GM21447 (cell line): Measurements from ENCODE around the gene PRDX5.
A peak's percentile ranks its signal among the peaks of the same experiment; 100 is the strongest.

ENCODE experiments used
- ATAC-seq: cut with Tn5 transposase; IDR thresholded peaks from one replicate; pipeline ENCODE4 v1.9.1; 2021; ENCODE audit not compliant: unreplicated experiment

The PRDX5 gene

DNA sequence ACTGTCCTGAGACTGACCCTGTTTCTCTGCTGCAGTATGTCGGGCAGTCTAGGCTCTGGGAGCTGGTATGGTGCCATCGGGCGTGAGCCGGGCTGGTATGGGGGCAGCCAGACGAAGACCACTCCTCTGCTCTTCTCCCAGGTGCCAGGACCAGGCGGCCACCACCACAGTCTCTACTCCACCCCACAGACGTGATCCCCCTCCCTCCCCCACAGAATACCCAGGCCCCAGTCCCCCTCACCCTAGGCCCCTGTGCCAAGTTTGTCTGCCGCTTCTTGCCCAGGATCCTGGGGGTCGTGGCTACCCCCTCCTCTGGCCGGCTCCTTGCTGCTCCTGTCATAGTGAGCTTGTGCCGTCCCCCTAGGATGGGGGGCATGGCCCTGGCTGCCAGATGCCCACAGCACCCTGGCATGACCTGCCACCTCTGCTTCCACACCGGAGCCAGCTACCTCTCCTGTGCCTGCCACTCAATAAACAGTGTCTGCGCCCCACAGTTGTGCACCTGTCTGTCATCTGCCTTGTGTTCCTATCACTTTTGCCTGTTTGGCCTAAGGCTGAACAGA is 28.8 kb upstream of the PRDX5 start:
- no peak for ATAC-seq

DNA sequence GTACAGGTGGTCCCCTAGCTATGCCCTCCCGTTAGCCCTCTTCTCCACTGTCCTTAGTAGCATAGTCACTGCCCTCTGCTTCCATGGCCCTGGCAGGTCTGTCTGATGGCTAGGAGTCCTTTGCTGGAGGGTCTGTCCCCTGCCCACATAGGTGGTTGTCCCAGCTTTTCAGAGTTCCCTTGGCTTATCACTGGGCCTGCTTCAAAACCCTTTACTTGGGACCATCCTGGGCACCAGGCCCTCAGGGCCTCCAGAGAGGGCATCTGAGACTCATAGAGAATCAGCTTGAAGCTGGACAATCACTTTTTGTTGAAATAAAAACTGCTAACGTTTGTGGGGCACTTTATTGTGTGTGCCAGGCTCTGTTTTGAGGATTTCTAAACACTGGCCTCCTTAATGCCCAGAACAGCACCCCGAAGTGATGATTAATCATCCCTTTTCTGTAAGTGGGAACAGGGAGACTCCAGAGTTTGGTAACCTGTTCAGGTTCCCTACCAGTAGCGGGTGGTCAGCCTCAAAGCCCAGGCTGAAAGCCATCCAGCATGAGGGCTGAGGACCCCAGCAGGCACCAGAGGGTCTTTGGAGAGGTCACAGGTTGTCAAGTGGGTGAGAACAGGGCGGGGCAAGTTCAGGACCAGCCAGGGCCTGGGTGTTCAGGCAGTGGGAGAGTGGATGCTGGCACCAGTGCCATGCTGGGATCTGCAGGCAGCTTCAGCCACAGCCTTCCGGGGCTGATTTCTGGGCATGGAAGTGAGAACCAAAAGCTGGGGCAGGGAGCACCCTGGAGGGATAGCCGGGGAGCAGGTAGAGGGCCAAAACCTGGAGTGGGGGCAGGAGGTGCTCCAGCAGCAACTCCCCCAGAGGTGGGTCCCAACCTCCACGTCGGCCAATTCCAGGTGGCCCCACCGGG is 27.3 kb upstream of the PRDX5 start:
- ATAC-seq: no peak

DNA sequence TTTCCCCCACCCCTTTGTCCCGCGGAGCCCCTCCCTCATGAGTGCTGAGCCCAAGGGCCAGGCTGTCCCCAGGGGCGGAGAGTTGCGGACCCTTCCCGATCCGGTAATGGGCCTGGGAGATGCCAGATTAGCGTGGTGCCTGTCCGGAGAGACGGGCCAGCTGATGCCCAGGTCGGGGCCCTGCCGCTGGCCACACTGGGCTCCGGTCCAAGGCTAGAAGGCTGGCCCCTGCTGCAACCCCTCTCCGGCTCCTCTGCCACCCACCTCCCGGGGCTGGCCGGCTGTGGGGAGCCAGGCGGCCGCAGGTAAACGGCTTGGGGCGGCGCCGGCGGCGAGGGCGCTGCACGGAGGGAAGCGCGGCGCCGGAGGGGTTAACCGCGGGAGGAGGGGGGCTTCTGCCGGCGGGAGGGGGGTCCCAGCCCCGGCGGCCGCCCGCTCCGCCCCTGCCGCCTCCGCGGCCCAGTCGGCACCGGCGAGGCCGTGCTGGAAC is 26.6 kb upstream of the PRDX5 start, which contains the start of gene KCNK4:
Gene KCNK4 (plus strand): TSS at position 41 of the 490 bp plus-strand sequence. CDS start 1,717 bp downstream, outside the sequence.
- no peak for ATAC-seq

DNA sequence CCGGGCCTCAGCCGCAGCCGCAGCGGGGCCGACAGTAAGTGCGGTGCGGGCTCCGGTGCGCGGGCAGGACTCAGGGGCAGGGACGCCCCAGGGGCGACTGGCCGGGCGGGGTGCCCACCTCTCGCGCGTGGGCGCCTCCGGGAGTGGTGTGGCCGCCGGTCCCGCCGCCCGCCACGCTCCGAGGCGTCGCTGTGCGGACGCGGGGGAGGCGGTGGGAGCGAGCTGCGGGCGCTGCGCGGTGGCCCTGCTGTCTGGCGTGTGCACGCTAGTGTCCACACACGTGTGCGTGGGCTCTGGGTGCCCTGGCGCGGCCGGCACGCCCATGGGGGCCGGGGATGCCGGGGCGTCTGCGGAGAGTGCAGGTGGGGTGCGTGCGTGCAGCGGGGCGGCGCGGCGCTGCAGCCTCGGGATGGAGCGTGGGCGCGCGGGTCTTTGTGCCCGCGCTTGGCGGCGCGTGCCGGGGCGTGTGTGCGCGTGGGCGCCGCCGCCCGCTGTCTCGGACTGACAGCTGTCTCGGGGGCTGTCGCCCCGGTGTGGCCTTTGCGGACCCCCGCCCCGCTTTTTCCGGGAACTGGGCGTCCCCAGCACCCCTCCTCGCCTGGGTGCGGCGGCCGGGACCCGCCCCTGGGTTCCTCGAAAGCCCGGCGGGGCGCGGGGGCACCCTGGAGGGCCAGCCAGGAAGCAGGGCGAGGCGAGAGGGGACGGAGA is 26.0 kb upstream of the PRDX5 start:
- no peak for ATAC-seq

DNA sequence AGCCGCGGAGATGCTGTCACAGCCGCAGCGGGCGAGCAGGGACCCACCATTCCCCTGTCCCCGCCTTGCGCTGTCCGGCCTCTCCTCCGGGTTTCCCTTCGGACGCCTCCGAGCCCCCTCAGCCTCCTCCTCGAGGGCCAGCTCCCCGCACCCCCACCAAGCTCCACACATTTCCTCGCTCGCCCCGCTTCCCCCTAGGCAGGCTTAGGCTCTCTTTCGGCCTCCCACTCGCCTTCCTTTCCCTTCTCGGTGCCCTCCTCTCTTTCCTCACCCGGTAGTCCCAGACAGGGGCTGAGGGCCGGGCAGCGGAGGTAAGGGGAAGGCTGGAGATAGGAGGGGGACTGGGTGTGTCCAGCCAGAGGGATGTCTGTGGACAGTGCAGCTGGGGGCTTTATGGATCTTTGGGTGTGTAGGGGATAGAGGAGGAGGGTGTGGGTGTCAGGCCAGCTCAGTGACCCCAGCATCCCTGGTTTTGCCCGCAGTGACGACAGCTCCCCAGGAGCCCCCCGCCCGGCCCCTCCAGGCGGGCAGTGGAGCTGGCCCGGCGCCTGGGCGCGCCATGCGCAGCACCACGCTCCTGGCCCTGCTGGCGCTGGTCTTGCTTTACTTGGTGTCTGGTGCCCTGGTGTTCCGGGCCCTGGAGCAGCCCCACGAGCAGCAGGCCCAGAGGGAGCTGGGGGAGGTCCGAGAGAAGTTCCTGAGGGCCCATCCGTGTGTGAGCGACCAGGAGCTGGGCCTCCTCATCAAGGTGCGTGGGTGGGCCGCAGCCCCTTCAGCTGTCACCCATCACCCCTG is 25.3 kb upstream of the PRDX5 start:
- no peak for ATAC-seq

DNA sequence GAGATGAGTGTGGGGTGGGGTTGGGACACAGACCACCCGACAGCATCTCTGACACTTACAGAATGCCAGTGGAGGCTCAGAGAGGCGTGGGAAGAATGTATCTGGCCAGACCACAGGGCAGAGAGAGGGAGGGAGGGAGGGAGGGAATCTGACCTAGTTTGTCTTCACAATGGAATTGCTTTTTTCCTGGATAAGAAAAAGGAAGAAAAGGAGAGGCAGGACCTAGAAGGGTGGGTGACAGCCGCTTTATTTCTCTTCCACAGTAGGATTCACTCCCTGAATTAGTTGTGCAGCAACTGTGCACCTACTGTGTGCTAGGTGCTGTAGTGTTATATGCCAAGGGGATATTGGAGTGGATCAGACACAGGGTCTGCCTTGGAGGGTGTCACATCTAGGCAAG is 23.1 kb upstream of the PRDX5 start:
- ATAC-seq: no peak

DNA sequence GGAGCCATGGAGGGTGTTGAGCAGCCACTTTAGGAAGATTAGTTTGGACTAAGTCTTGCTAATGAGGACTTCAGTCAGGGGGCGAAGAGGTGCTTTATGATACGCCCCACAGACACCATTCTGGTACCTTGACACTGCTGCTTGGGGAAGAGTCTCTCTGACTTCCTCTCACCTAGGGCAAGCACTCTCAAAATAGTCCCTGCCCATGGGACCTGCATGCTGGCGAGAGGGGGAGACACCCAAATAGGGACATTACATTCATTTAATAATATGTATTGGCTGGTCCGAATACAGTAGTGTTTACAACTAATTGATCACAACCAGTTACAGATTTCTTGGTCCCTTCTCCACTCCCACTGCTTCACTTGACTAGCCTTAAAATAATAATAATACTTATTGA is 22.2 kb upstream of the PRDX5 start:
- no peak for ATAC-seq

DNA sequence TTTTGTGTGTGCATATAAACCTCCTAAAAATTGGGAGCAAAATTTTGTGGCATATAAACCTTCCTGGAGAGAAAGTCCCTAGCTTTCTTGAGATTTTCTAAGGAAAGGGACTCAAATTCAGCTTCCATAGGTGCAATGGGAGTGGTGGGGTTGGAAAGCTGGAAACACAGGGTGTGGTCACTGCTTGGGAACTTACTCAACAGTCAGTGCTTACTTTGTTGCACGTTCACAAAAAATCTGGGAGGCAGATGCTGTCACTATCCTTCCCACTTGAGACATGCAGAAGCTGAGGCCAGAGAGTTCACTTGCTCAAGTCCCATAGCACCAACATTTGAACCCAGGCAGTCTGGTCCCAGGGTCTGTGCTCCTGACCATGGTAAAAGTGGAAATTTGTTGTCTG is 21.7 kb upstream of the PRDX5 start:
- no peak for ATAC-seq

DNA sequence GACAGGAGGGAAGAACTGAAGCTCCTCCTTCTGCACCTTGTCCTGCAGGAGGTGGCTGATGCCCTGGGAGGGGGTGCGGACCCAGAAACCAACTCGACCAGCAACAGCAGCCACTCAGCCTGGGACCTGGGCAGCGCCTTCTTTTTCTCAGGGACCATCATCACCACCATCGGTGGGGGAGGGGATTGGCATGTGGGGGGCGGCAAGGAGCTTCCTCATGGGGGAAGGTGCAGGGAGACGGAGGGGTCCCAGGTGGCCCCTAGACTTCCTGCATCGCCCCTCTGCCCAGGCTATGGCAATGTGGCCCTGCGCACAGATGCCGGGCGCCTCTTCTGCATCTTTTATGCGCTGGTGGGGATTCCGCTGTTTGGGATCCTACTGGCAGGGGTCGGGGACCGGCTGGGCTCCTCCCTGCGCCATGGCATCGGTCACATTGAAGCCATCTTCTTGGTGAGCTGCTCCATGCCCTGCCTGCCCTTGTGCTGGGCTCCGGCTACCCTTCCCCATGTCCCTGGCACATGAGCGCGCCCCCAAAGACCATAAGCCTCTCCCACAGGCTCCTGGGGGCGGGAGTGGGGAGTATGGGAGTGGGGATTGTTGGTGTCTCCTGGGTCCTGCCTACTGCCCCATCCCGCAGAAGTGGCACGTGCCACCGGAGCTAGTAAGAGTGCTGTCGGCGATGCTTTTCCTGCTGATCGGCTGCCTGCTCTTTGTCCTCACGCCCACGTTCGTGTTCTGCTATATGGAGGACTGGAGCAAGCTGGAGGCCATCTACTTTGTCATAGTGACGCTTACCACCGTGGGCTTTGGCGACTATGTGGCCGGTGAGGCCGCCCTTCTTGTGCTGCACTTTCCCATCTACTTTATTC is 20.9 kb upstream of the PRDX5 start:
- no peak for ATAC-seq

DNA sequence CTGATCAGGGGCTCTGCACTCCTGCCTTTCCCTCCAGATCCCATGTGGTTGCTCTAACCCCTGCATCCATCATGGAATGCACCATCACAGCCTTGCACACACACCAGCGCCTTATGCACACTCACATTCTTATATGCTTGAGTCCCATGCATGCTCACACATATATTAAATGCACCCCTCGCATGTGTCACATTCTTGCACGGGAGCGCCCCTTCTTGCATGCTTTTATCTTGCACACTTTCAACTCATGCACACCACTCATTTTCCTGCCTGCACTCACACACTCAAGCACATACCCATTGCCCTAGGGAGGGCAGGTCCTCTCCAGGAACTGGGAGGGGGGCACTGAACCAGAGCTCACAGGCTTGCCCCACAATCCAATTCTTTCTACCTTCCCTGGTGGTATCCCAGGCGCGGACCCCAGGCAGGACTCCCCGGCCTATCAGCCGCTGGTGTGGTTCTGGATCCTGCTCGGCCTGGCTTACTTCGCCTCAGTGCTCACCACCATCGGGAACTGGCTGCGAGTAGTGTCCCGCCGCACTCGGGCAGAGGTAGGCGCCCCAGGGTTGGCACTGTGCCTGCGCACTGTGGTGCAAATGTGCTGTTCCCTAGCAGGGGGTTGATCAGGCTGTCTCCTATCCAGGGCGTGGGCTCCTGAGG is 20.1 kb upstream of the PRDX5 start:
- no peak for ATAC-seq

DNA sequence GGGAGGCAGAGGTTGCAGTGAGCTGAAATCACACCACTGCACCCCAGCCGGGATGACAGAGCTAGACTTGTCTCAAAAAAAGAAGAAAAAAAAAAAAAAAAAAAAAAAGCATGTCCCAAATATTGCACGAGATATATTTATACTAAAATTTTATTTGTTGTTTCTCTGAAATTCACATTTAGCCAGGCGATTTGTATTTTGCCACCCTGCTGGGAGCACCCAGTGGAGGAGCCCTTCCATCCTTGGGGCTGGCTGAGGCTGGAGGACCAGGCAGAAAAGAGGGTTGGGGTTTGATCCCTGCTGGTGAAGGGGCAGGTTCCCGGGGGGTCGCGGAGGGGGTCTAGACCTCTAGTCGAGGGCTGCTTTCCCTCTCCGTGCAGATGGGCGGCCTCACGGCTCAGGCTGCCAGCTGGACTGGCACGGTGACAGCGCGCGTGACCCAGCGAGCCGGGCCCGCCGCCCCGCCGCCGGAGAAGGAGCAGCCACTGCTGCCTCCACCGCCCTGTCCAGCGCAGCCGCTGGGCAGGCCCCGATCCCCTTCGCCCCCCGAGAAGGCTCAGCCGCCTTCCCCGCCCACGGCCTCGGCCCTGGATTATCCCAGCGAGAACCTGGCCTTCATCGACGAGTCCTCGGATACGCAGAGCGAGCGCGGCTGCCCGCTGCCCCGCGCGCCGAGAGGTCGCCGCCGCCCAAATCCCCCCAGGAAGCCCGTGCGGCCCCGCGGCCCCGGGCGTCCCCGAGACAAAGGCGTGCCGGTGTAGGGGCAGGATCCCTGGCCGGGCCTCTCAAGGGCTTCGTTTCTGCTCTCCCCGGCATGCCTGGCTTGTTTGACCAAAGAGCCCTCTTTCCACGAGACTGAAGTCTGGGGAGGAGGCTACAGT is 18.7 kb upstream of the PRDX5 start:
- no peak for ATAC-seq

DNA sequence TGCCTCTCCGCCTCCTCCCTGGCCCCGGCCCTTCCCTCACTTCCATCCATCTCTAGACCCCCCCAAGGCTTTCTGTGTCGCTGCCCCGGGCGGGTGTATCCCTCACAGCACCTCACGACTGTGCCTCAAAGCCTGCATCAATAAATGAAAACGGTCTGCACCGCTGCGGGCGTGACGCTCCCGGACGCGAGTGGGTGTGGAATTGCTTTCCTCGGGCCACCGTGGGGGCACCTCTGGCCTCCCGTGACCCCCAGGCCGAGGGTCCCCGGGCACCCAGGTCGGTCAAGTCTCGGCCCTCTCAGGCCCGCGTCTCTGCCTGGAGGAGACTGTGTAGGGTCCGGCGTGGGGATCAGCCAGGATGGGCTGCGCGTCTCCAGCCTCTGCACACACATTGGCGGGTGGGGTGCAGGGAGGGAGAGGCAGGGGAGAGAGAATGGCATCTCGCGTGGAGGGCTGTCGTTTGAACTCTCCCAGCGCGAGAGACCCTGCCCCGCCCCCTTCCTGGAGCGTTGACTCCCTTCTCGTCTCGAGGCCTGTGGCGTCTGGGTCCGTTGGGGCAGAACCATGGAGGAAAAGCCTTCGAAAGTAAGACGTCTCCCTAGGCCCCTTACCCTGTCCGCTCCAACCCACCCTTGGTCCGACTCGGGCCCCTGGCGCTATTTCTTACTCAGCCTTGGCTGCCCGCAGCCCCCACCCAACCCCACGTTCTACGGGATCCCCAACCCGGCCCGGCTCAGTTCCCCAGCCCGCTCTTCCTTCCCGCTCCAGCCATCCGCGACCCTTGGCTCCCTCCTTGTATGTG is 17.9 kb upstream of the PRDX5 start, which contains the start of gene CATSPERZ:
Gene CATSPERZ (plus strand): TSS at position 512 of the 802 bp plus-strand sequence. CDS start 53 bp downstream, at position 565.
- ATAC-seq: no peak

DNA sequence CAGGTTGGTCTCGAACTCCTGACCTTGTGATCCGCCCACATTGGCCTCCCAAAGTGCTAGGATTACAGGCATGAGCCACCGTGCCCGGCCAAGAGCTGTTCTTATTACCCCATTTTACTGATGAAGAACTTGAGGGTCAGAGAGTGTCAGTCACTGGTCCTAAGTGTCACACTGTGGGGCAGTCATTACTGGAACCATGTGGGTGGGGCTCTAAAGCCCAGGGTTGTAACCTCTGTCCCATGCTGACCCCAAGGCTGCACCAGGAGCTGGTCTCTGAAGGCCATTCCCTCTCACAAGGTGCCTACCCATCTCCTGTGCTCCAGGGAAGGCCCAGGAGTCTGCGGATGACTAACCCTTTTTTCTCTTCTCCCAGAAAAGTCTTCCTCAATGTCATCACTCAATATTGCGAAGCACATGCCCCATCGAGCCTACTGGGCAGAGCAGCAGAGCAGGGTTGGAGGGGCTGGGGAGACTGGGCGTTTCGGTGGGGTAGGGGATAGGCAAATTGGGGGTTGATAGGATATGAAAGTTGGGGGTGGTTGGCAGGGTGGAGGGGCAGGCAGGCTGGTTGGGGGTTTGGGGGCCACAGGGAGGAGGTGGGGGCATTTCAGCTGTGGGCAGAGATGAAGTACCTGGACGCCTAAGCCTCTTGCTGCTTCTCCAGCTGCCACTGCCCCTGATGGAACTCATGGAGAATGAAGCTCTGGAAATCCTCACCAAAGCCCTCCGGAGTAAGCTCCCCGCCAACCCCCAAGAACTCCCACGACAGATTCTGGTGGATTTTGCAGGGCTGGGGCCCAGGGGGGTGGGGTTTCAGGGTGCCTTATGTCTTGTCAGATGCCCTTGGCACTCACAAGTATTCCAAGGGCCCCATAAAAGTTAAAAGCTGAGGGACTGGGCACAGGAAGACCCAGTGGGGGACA is 14.6 kb upstream of the PRDX5 start:
- ATAC-seq: no peak

DNA sequence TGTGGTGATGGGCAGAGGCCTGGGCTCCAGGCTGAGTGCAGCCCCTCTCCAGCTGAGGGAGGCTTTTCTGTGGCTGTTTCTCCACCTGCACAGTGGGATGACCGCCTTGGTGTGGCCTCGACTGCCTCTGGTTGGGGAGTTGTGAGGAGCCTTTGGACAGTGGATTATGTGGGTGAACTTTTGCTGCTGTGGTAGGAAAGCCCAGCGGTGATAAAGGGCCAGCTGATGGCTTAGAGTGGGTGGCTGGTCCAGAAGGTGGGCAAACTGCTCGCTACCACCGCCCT is 13.9 kb upstream of the PRDX5 start:
- ATAC-seq: no peak

DNA sequence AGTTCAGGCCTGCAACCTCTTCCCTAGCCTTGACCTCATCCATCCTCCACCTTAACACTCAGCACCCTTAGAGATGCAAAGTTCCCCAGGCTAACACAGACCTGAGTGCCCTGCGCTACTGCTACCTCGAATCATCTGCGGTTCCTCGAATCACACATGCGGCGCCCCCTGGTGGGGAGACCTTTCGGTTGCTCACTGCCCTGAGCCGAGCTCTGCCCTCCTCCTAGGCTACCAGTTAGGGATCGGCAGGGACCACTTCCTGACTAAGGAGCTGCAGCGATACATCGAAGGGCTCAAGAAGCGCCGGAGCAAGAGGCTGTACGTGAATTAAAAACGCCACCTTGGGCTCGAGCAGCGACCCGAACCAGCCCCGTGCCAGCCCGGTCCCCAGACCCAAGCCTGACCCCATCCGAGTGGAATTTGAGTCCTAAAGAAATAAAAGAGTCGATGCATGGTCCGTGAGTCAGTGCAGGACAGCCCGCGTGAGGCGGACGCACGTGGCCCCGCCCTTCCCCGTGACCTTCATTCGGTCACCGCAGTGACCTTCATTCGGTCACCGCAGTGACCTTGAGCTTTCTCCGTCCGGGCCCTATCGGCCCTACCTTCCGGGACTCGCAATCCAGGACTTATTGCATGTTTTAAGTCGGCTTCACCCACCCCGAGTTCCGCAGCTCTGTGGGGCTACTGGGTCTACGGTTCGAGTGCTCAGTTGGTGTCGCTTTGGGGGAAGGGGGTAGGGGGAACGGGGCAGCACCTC is 13.4 kb upstream of the PRDX5 start:
- ATAC-seq: peak; percentile 41
